GM23248 (cell line): Measurements from ENCODE around the gene ASPHD2. TPM values are rescaled to one million over a fixed set of nuclear protein-coding genes. Genes with fewer than 3 reads are reported as not detected.

ENCODE experiments used
- DNase-seq: peaks from one replicate; pipeline ENCODE4 v3.0.0-alpha.2; 2015
- H2AFZ ChIP-seq: fragments of 200-600 bp; sonication (generic); 2 replicates; pipeline ENCODE4 v1.6.1; 2016; ENCODE audit warnings: antibody characterized with exemption
- H3F3A ChIP-seq: fragments of 200-600 bp; sonication (generic); 2 replicates; pipeline ENCODE4 v1.6.1; 2016; ENCODE audit warnings: mild to moderate bottlenecking, antibody characterized with exemption, mixed run types; ENCODE audit not compliant: insufficient read depth
- H3K27ac ChIP-seq: fragments of 200-600 bp; sonication (generic); 2 replicates; pipeline ENCODE4 v1.5.1; 2016; ENCODE audit warnings: mild to moderate bottlenecking
- H3K27me3 ChIP-seq: fragments of 200-600 bp; sonication (generic); replicated peaks from 2 replicates; pipeline ENCODE4 v1.6.1; 2016; ENCODE audit warnings: mild to moderate bottlenecking; ENCODE audit not compliant: insufficient read depth
- H3K36me3 ChIP-seq: fragments of 200-600 bp; sonication (generic); 2 replicates; pipeline ENCODE4 v1.6.1; 2016; ENCODE audit warnings: low read depth, mild to moderate bottlenecking
- H3K4me1 ChIP-seq: fragments of 200-600 bp; sonication (generic); 2 replicates; pipeline ENCODE4 v1.6.1; 2016; ENCODE audit warnings: mild to moderate bottlenecking; ENCODE audit not compliant: insufficient read depth
- H3K4me2 ChIP-seq: fragments of 200-600 bp; sonication (generic); one replicate; pipeline ENCODE4 v1.6.1; 2016; ENCODE audit warnings: mild to moderate bottlenecking; ENCODE audit not compliant: unreplicated experiment
- H3K4me3 ChIP-seq: fragments of 200-600 bp; sonication (generic); 2 replicates; pipeline ENCODE4 v1.5.1; 2016; ENCODE audit warnings: mild to moderate bottlenecking
- H3K79me2 ChIP-seq: fragments of 200-600 bp; sonication (generic); 2 replicates; pipeline ENCODE4 v1.6.1; 2016; ENCODE audit warnings: mild to moderate bottlenecking; ENCODE audit not compliant: insufficient read depth
- H3K9ac ChIP-seq: fragments of 200-600 bp; sonication (generic); 2 replicates; pipeline ENCODE4 v1.6.1; 2016; ENCODE audit warnings: mild to moderate bottlenecking
- H3K9me2 ChIP-seq: fragments of 200-600 bp; sonication (generic); 2 replicates; pipeline ENCODE4 v1.6.1; 2016; ENCODE audit warnings: mixed run types, mild to moderate bottlenecking, moderate library complexity; ENCODE audit not compliant: insufficient read depth
- H3K9me3 ChIP-seq: fragments of 200-600 bp; sonication (generic); one replicate; pipeline ENCODE4 v1.6.1; 2017; ENCODE audit warnings: low read depth
- H4K20me1 ChIP-seq: fragments of 200-600 bp; sonication (generic); 2 replicates; pipeline ENCODE4 v1.6.0; 2016; ENCODE audit not compliant: insufficient read depth
- EZH2 ChIP-seq: fragments of 200-600 bp; sonication (generic); IDR thresholded peaks from 2 replicates; pipeline ENCODE4 v1.6.1; 2018; ENCODE audit warnings: antibody characterized with exemption, mild to moderate bottlenecking; ENCODE audit not compliant: insufficient read depth, poor library complexity, severe bottlenecking
- EZH2phosphoT487 ChIP-seq: fragments of 200-600 bp; sonication (generic); IDR thresholded peaks from 2 replicates; pipeline ENCODE4 v1.6.1; 2018; ENCODE audit warnings: antibody characterized with exemption, moderate library complexity, mild to moderate bottlenecking, low read depth; ENCODE audit not compliant: insufficient read depth
- WGBS, 2 experiments: methylation state at CpG; one replicate each; pipeline ENCODE4 v1.1.6; 2015 to 2017; ENCODE audit warnings: low lambda C conversion rate in 2 of 2, low coverage in 1 of 2; ENCODE audit errors: missing lambda C conversion rate in 2 of 2; 5-methylcytosine and 5-hydroxymethylcytosine counted together
- in situ Hi-C: fragments of 300-500 bp; cut with MboI; formaldehyde crosslinking; loops from 2 replicates; pipeline ENCODE4 v1.15.0; 2020
- polyA plus RNA-seq: library from polyadenylated mRNA; unstranded; fragments of >200 nt; fragmentation: Nextera tagmentation; extraction: Ambion mirVana; gene quantifications from 2 replicates; pipeline ENCODE4 v1.2.1, GENCODE V29; 2016
- total RNA-seq: library from RNA; depleted of rRNA; stranded (reverse); fragments of >200 nt; shearing (Covaris generic); gene quantifications from 2 replicates; pipeline ENCODE4 v1.2.3, GENCODE V29; 2014

Gene ASPHD2
- total and polyA plus RNA-seq, 2 experiments from 2014 or later, result 0.73 to 1.8 TPM

- Histone ChIP-seq H4K20me1 (no peaks in the 10 kb centered on the region), H3K27me3 (no peaks in the 10 kb centered on the region), H3K9me2 (no peaks in the 10 kb centered on the region), H3K4me3 (no peak overlapping the region), H3F3A (no peaks in the 10 kb centered on the region; the same call in 1 of the 2 replicates), H3K4me2 (no peak overlapping the region), H3K9me3 (no peaks in the 10 kb centered on the region), H3K4me1 (peaks cover 20% of the 10 kb centered on the region), H3K79me2 (peaks cover 58% of the 10 kb centered on the region), H3K27ac (no peak overlapping the region), H3K36me3 (no peaks in the 10 kb centered on the region), H3K9ac (no peak overlapping the region), H2AFZ (no peak overlapping the region)
- TF ChIP-seq EZH2 (no peak), EZH2phosphoT487 (no peak)
- DNase-seq, result no peak
- in situ Hi-C loops, result no loop called here
- WGBS, 2 experiments, result 100% methylated on average over 2 of the region's 2 CpGs
These were observed 51.5 kb downstream of the ASPHD2 start for GRCh38 chr22:26480611-26480932.

GRCh38 chr22:26481112-26481693 lies 52.1 kb downstream of the ASPHD2 start:
- H3K27me3 ChIP-seq, result no peaks in the 10 kb centered on the region
- no peaks in the 10 kb centered on the region for H3K9me2 ChIP-seq
- no peak for TF ChIP-seq EZH2phosphoT487
- TF ChIP-seq EZH2, result no peak
- no peaks in the 10 kb centered on the region for H4K20me1 ChIP-seq
- no peak overlapping the region for H3K4me3 ChIP-seq
- H3K4me1 ChIP-seq, result peaks cover 20% of the 10 kb centered on the region
- H3K9me3 ChIP-seq, result no peaks in the 10 kb centered on the region
- no peak overlapping the region for H3K9ac ChIP-seq
- no peak overlapping the region for H3K27ac ChIP-seq
- no peak overlapping the region for H3K4me2 ChIP-seq
- H3K79me2 ChIP-seq, result peaks cover 64% of the 10 kb centered on the region
- H3K36me3 ChIP-seq, result no peaks in the 10 kb centered on the region
- H2AFZ ChIP-seq, result no peak overlapping the region
- no peak for DNase-seq
- in situ Hi-C loops, result no loop called here
- H3F3A ChIP-seq, result no peaks in the 10 kb centered on the region; the same call in 1 of the 2 replicates
- WGBS, 2 experiments, result 78 to 81% methylated on average over 6 of the region's 6 CpGs

- 82 to 89% methylated on average over 4 of the region's 4 CpGs for WGBS, 2 experiments
- H3K9me3 ChIP-seq, result no peaks in the 10 kb centered on the region
- in situ Hi-C loops, result no loop called here
These were observed 52.6 kb downstream of the ASPHD2 start for GRCh38 chr22:26481694-26482093.

GRCh38 chr22:26482161-26482560 lies 53.1 kb downstream of the ASPHD2 start:
- Histone ChIP-seq H3K27me3 (no peaks in the 10 kb centered on the region), H3K4me3 (no peak overlapping the region), H3K79me2 (peaks cover 69% of the 10 kb centered on the region), H3K9ac (0 out of 2 replicates have a peak overlapping the region, but pooled peaks have one; percentile 97), H3K27ac (no peak overlapping the region), H2AFZ (no peak overlapping the region), H3F3A (no peaks in the 10 kb centered on the region; the same call in 1 of the 2 replicates), H3K36me3 (no peaks in the 10 kb centered on the region), H3K4me1 (peaks cover 20% of the 10 kb centered on the region), H3K9me2 (no peaks in the 10 kb centered on the region), H3K9me3 (no peaks in the 10 kb centered on the region), H4K20me1 (no peaks in the 10 kb centered on the region), H3K4me2 (no peak overlapping the region)
- DNase-seq, result no peak
- in situ Hi-C loops, result no loop called here
- TF ChIP-seq EZH2phosphoT487, result no peak
- WGBS, 2 experiments, result 60 to 67% methylated on average over 5 of the region's 5 CpGs

More at GRCh38 chr22:26481694-26482093, 52.6 kb downstream of the ASPHD2 start:
- no peak for DNase-seq
- no peaks in the 10 kb centered on the region for H4K20me1 ChIP-seq
- peaks cover 69% of the 10 kb centered on the region for H3K79me2 ChIP-seq
- TF ChIP-seq EZH2 (no peak), EZH2phosphoT487 (no peak)
- no peak overlapping the region for H3K9ac ChIP-seq
- no peak overlapping the region for H2AFZ ChIP-seq
- H3K4me3 ChIP-seq, result no peak overlapping the region
- H3F3A ChIP-seq, result no peaks in the 10 kb centered on the region; the same call in 1 of the 2 replicates
- H3K36me3 ChIP-seq, result no peaks in the 10 kb centered on the region
- no peaks in the 10 kb centered on the region for H3K9me2 ChIP-seq
- peaks cover 20% of the 10 kb centered on the region for H3K4me1 ChIP-seq
- no peaks in the 10 kb centered on the region for H3K27me3 ChIP-seq
- H3K4me2 ChIP-seq, result no peak overlapping the region
- no peak overlapping the region for H3K27ac ChIP-seq

- no peaks in the 10 kb centered on the region for H4K20me1 ChIP-seq
- WGBS, 2 experiments, result 1% methylated on average over 7 of the region's 7 CpGs
- no peaks in the 10 kb centered on the region for H3K36me3 ChIP-seq
- H3F3A ChIP-seq, result no peaks in the 10 kb centered on the region; the same call in 1 of the 2 replicates
- peak overlapping the region; percentile 97 for H3K9ac ChIP-seq
- H3K9me3 ChIP-seq, result no peaks in the 10 kb centered on the region
- in situ Hi-C loops, result no loop called here
- TF ChIP-seq EZH2phosphoT487, result no peak
- TF ChIP-seq EZH2, result no peak
- no peaks in the 10 kb centered on the region for H3K9me2 ChIP-seq
- no peak for DNase-seq
- H3K4me3 ChIP-seq, result peak overlapping the region; percentile 81
- H3K4me1 ChIP-seq, result peaks cover 20% of the 10 kb centered on the region
- H2AFZ ChIP-seq, result peak overlapping the region; percentile 85
- peak overlapping the region; percentile 80 for H3K27ac ChIP-seq
- peaks cover 63% of the 10 kb centered on the region for H3K79me2 ChIP-seq
- H3K4me2 ChIP-seq, result peak overlapping the region; percentile 99
- no peaks in the 10 kb centered on the region for H3K27me3 ChIP-seq
These were observed 54.0 kb downstream of the ASPHD2 start for GRCh38 chr22:26483043-26483438.
